HG03520 (cell line): ENCODE data around the gene MANEAL.

Experiments used
- ATAC-seq: cut with Tn5 transposase; IDR thresholded peaks from one replicate; pipeline ENCODE4 v1.9.1; 2021; ENCODE audit warnings: mild to moderate bottlenecking, moderate library complexity; ENCODE audit not compliant: unreplicated experiment

The MANEAL gene

GRCh38 chr1:37824001-37824400 lies 30.4 kb downstream of the MANEAL start:
- no peak for ATAC-seq

- ATAC-seq = no peak
These were observed 31.9 kb downstream of the MANEAL start for GRCh38 chr1:37825506-37825905.

- ATAC-seq = no peak
These were observed 34.9 kb downstream of the MANEAL start for GRCh38 chr1:37828410-37829074.

GRCh38 chr1:37831109-37831508 lies 37.5 kb downstream of the MANEAL start:
- no peak for ATAC-seq

GRCh38 chr1:37831809-37832208 lies 38.2 kb downstream of the MANEAL start:
- no peak for ATAC-seq

- ATAC-seq = no peak
These were observed 43.1 kb downstream of the MANEAL start for GRCh38 chr1:37836788-37837187.

- no peak for ATAC-seq
These were observed 46.0 kb downstream of the MANEAL start for GRCh38 chr1:37839676-37840075.

- ATAC-seq = no peak
These were observed 47.1 kb downstream of the MANEAL start for GRCh38 chr1:37840711-37841110.

- ATAC-seq = no peak
These were observed 48.0 kb downstream of the MANEAL start for GRCh38 chr1:37841652-37842051.

- no peak for ATAC-seq
These were observed 50.9 kb downstream of the MANEAL start for GRCh38 chr1:37844536-37844935.

- no peak for ATAC-seq
These were observed 51.5 kb downstream of the MANEAL start for GRCh38 chr1:37845049-37845646.

GRCh38 chr1:37845786-37846185 lies 52.1 kb downstream of the MANEAL start:
- no peak for ATAC-seq

- ATAC-seq = no peak
These were observed 53.1 kb downstream of the MANEAL start for GRCh38 chr1:37846647-37847339.

- no peak for ATAC-seq
These were observed 55.8 kb downstream of the MANEAL start for GRCh38 chr1:37849480-37849879.

GRCh38 chr1:37850352-37850955 lies 56.8 kb downstream of the MANEAL start:
- ATAC-seq = no peak
